ENCODE results near the gene COX7A2.

DNA sequence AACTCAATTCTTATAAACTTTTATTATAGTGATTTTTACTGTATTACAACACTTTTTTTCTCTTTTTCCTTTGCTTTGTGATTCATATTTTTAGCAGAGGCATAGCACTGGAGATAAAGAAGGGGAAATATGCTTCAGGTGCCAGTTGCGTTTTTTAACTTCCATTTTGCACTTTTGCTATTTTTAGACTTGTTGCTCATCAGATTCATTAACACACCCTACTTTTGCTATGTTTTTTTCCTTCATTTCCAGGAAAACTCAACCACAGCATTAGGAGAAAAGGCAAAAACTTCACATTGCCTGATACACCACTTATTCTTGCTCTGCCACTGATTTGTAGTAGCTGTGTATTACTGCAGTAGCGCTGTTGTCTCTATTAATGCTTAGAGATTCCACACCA, 49.0 kb upstream of the COX7A2 start:
- TF ChIP-seq, protein P1, sequence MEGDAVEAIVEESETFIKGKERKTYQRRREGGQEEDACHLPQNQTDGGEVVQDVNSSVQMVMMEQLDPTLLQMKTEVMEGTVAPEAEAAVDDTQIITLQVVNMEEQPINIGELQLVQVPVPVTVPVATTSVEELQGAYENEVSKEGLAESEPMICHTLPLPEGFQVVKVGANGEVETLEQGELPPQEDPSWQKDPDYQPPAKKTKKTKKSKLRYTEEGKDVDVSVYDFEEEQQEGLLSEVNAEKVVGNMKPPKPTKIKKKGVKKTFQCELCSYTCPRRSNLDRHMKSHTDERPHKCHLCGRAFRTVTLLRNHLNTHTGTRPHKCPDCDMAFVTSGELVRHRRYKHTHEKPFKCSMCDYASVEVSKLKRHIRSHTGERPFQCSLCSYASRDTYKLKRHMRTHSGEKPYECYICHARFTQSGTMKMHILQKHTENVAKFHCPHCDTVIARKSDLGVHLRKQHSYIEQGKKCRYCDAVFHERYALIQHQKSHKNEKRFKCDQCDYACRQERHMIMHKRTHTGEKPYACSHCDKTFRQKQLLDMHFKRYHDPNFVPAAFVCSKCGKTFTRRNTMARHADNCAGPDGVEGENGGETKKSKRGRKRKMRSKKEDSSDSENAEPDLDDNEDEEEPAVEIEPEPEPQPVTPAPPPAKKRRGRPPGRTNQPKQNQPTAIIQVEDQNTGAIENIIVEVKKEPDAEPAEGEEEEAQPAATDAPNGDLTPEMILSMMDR (IDR thresholded peaks at IDR 0.05; ENCODE audit: borderline replicate concordance, extremely low read depth, low read length, poor library complexity, severe bottlenecking) = no peak
- TF ChIP-seq EZH2 (IDR thresholded peaks at IDR 0.05; ENCODE audit: borderline replicate concordance, low read depth, low read length, severe bottlenecking) = no peak
